Measurements from ENCODE around the gene VWC2L.
A peak's percentile ranks its signal among the peaks of the same experiment; 100 is the strongest.

VWC2L gene

GRCh38 chr2:214410918-214411554 is at the start of gene VWC2L:
Gene VWC2L (plus strand): TSS chr2:214411054. CDS start chr2:214414194, 3,140 bp downstream.
- DNase-seq (ENCODE audit: low spot score) = peak; percentile 7

GRCh38 chr2:214361116-214361515 is 49.7 kb upstream of the VWC2L start:
- DNase-seq (ENCODE audit: low spot score) = no peak

- DNase-seq (ENCODE audit: low spot score) = no peak
Measured at GRCh38 chr2:214365549-214365948, 45.3 kb upstream of the VWC2L start.

GRCh38 chr2:214367171-214367570 is 43.7 kb upstream of the VWC2L start:
- no peak for DNase-seq (ENCODE audit: low spot score)

GRCh38 chr2:214376618-214377285 is 34.1 kb upstream of the VWC2L start:
- DNase-seq (ENCODE audit: low spot score) = no peak

- DNase-seq (ENCODE audit: low spot score) = no peak
Measured at GRCh38 chr2:214377286-214377624, 33.6 kb upstream of the VWC2L start.

- no peak for DNase-seq (ENCODE audit: low spot score)
Measured at GRCh38 chr2:214378455-214379103, 32.3 kb upstream of the VWC2L start.

- no peak for DNase-seq (ENCODE audit: low spot score)
Measured at GRCh38 chr2:214379227-214379626, 31.6 kb upstream of the VWC2L start.

- DNase-seq (ENCODE audit: low spot score) = no peak
Measured at GRCh38 chr2:214380681-214381080, 30.2 kb upstream of the VWC2L start.

- no peak for DNase-seq (ENCODE audit: low spot score)
Measured at GRCh38 chr2:214382229-214382628, 28.6 kb upstream of the VWC2L start.

- no peak for DNase-seq (ENCODE audit: low spot score)
Measured at GRCh38 chr2:214386720-214387119, 24.1 kb upstream of the VWC2L start.

- DNase-seq (ENCODE audit: low spot score) = no peak
Measured at GRCh38 chr2:214389334-214389733, 21.5 kb upstream of the VWC2L start.

GRCh38 chr2:214393796-214394195 is 17.1 kb upstream of the VWC2L start:
- no peak for DNase-seq (ENCODE audit: low spot score)

GRCh38 chr2:214395040-214395439 is 15.8 kb upstream of the VWC2L start:
- no peak for DNase-seq (ENCODE audit: low spot score)

- DNase-seq (ENCODE audit: low spot score) = no peak
Measured at GRCh38 chr2:214401580-214401979, 9.3 kb upstream of the VWC2L start.

GRCh38 chr2:214410128-214410775 is 602 bp upstream of the VWC2L start:
- DNase-seq (ENCODE audit: low spot score) = no peak

GRCh38 chr2:214412679-214413078 is 1.8 kb downstream of the VWC2L start:
- DNase-seq (ENCODE audit: low spot score) = no peak

GRCh38 chr2:214436470-214436869 is 25.6 kb downstream of the VWC2L start:
- no peak for DNase-seq (ENCODE audit: low spot score)

GRCh38 chr2:214450118-214450894 is 39.5 kb downstream of the VWC2L start:
- no peak for DNase-seq (ENCODE audit: low spot score)

GRCh38 chr2:214451516-214452275 is 40.8 kb downstream of the VWC2L start:
- no peak for DNase-seq (ENCODE audit: low spot score)

GRCh38 chr2:214465363-214466146 is 54.7 kb downstream of the VWC2L start:
- DNase-seq (ENCODE audit: low spot score) = no peak

Data from CD4-positive, alpha-beta T cell treated with Interleukin-15 for 4 hours (primary cell).